Ureter (tissue), 1 donor: ENCODE data around the gene TUBB3. TPM values are rescaled to one million over a fixed set of nuclear protein-coding genes. Genes with fewer than 3 reads are reported as not detected.
A peak's percentile ranks its signal among the peaks of the same experiment; 100 is the strongest.
"Not testable (repeated sequence)": the region's sequence is repeated elsewhere in the genome, so short reads cannot be mapped to it uniquely, and the experiment has no call there.

ENCODE experiments used
- DNase-seq: peaks from one replicate; pipeline ENCODE4 v3.0.0-alpha.2; 2020; ENCODE audit warnings: low spot score
- total RNA-seq: library from RNA; stranded (reverse); gene quantifications from one replicate; pipeline ENCODE4 v1.2.4, GENCODE V29; 2023
- donor health status: DM: yes; HTN: yes; CAD: no.

Gene TUBB3
- total RNA-seq, 1 donor from 2014 or later = 4.1 TPM

- no peak for DNase-seq
These were observed 20.2 kb upstream of the TUBB3 start for GRCh38 chr16:89902980-89903379.

GRCh38 chr16:89903908-89904515 is 19.1 kb upstream of the TUBB3 start:
- DNase-seq = no peak

- DNase-seq = no peak
These were observed 18.3 kb upstream of the TUBB3 start for GRCh38 chr16:89904606-89905510.

GRCh38 chr16:89905511-89906139 is 17.5 kb upstream of the TUBB3 start:
- DNase-seq = no peak

GRCh38 chr16:89906140-89907025 is 16.8 kb upstream of the TUBB3 start:
- no peak for DNase-seq

GRCh38 chr16:89907055-89907814 is 15.9 kb upstream of the TUBB3 start:
- no peak for DNase-seq

- no peak for DNase-seq
These were observed 14.9 kb upstream of the TUBB3 start for GRCh38 chr16:89908236-89908635.

GRCh38 chr16:89909777-89910716 is 13.1 kb upstream of the TUBB3 start:
- DNase-seq = peak; percentile 76

- DNase-seq = no peak
These were observed 12.3 kb upstream of the TUBB3 start for GRCh38 chr16:89910717-89911354.

GRCh38 chr16:89911375-89911774 is 11.8 kb upstream of the TUBB3 start:
- DNase-seq = no peak

- DNase-seq = no peak
These were observed 11.0 kb upstream of the TUBB3 start for GRCh38 chr16:89912143-89912542.

GRCh38 chr16:89912627-89913026 is 10.5 kb upstream of the TUBB3 start:
- no peak for DNase-seq

- DNase-seq = no peak
These were observed 9.4 kb upstream of the TUBB3 start for GRCh38 chr16:89913408-89914387.

GRCh38 chr16:89914642-89915285 is 8.4 kb upstream of the TUBB3 start:
- DNase-seq = not testable (repeated sequence)

- DNase-seq = no peak
These were observed 7.6 kb upstream of the TUBB3 start for GRCh38 chr16:89915303-89916232.

- peak; percentile 85 for DNase-seq
These were observed 5.2 kb upstream of the TUBB3 start for GRCh38 chr16:89917773-89918452.
